LNCAP (cell line): ENCODE data around the gene FHIP2A.

ENCODE experiments used
- TF ChIP-seq, protein P1 (sequence below): fragments of 450-650 bp; IDR thresholded peaks from 2 replicates; pipeline ENCODE4 v1.5.1; 2017; ENCODE audit warnings: mild to moderate bottlenecking

FHIP2A gene

DNA sequence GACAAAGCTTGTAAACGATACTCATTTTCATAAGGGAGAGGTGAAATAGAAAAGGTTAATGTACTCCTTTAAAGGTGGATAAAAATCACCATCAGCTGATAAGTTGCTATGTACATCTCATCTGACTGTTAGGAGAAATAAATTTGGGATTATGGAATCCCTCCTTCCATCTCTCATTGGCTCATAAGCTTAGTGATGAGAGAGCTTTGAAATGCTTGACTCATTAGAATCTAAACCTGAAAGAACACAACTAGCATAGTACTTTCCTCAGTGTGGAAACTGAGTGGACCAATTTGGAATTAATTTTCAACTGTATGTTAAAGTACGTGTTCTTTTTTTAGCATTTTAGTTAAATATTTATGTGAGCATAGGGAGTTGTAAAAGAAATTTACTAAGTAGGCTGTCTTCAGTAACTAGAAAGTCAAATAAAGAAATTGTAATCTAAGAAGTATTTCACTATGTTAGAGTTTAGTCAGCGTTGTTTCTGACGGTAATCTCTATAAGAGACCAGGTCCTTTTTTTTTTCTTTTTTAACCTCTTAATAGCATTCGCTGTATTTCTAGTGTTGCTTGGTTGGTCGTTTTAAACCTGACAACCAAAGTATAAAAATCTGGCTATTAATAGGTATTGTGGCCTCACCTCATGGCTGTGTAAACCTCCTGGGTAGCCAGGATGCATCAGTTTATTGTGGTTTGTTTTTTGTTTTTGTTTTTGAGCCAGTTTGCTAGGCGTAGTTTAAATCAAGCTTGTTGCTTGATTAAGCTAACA, 34.4 kb downstream of the FHIP2A start:
- TF ChIP-seq, protein P1, sequence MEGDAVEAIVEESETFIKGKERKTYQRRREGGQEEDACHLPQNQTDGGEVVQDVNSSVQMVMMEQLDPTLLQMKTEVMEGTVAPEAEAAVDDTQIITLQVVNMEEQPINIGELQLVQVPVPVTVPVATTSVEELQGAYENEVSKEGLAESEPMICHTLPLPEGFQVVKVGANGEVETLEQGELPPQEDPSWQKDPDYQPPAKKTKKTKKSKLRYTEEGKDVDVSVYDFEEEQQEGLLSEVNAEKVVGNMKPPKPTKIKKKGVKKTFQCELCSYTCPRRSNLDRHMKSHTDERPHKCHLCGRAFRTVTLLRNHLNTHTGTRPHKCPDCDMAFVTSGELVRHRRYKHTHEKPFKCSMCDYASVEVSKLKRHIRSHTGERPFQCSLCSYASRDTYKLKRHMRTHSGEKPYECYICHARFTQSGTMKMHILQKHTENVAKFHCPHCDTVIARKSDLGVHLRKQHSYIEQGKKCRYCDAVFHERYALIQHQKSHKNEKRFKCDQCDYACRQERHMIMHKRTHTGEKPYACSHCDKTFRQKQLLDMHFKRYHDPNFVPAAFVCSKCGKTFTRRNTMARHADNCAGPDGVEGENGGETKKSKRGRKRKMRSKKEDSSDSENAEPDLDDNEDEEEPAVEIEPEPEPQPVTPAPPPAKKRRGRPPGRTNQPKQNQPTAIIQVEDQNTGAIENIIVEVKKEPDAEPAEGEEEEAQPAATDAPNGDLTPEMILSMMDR, result no peak

DNA sequence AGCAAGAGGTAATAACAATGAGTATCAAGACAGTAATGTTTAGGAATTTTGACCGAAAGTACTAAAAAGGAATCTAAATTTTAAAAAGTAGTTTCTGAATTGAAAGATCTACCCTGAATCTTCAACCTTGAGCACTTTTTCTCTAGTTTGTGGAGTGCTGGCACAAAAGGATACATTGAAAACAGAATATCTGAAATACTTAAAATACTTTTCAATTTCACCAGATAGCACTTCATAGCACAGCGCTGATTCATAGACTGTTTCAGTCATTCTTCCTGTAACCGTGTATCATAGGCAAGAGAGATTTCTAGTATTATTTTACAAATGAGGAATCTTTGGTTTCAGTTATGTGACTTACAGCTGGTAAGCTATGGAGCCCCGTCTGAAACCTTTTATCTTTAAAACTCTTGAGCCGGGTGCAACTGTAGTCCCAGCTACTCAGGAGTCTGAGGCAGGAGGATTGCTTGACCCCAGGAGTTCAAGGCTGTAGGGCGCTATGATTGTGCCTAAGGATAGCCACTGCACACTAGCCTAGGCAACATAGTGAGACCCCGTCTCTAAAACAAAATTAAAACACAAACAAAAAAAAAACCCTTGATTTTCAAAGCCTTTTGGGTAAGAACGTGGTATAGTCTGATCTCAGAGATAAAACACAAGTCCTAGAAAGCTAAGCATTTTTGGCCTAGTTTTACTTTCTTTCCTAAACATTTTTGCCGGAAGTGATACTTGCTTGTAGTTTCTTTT, 35.1 kb downstream of the FHIP2A start:
- TF ChIP-seq, protein P1, result no peak

DNA sequence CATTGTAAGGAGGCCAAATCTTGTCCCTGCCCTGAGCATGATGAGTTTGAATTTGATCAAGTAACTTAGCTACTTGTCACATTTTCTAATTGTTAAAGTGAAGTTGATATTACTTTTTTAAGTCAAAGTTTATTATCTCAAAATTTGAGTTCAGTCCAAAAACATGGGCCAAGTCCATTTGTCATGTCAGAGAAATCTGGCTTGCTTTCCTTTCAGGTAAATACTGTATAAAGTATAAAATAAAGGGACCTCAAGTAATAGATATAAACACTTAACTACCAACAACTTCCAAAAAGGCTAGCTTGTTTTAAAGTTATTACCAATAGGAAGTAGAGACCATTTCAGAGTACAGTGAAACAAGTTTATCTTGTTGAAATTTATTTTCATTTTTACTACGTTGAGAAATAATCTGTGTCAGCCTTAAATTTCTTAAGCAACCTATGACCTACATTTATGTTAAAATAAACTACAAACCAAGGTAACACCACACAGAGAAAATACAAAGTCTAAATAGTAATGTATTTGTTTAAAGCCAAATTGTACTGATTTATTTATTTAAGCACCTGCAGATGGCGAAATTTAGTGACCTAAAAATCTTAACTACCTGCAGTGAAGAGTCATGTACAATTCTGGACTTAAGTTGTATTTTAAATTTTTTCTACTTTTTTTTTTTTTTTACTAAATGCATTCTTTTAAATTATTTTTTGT, 36.5 kb downstream of the FHIP2A start:
- TF ChIP-seq, protein P1, result no peak

DNA sequence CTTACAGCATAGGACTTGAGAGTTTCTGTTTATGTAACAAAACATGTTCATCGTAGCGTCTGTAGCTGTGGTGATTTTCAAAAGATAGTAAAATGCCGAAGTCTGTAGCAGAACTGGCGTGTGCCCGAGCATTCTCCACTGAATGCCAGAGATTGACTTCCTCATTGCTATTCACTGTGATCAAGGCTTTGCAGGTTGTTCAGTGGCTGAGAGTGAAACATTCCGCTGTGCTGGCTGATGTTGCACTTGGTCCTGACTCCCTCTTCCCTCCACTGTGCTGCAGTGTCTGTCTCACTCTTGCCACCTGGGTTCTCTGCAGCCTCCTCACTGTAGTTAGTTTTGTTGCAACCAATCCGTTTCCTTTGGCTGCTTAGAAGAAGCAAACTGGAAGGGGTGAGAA, 37.6 kb downstream of the FHIP2A start:
- TF ChIP-seq, protein P1, result no peak

DNA sequence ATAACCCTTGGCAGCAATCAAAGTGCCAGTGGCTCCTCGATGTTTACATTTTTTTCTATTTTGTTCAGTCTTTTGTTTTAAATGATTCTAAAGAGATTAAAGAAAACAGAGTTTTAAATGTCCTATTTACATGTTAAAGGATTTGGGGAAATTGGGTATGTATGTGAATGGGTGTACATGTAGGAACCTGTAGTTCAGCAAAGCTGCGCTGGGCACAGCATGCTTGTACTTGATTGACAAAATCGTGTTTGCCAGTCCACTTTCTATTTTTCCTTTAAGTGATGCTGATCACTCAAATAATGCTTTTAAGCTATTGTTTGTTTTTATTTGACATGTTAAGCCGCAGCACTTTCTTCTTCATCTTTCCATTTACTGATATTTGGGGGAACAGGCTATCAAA, 40.9 kb downstream of the FHIP2A start:
- TF ChIP-seq, protein P1, result no peak

DNA sequence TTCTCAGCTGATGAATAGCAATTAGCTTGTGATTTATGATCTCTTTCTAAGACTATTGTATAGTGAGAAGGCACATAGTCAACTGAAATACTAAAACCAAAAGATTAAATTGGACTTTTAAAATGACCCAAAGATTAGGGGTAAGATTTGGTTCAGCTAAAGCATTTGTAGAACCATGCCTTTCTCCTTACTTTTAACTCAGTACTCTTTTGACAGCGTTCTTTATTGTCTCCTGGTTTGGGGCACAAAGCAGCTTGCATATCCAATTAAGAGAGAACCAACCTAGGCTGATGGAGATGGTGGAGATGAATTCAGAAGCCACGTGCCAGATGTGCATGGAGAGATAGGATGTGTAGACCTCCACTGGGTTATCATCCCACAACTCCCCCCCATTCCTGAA, 45.8 kb downstream of the FHIP2A start:
- TF ChIP-seq, protein P1, result no peak

DNA sequence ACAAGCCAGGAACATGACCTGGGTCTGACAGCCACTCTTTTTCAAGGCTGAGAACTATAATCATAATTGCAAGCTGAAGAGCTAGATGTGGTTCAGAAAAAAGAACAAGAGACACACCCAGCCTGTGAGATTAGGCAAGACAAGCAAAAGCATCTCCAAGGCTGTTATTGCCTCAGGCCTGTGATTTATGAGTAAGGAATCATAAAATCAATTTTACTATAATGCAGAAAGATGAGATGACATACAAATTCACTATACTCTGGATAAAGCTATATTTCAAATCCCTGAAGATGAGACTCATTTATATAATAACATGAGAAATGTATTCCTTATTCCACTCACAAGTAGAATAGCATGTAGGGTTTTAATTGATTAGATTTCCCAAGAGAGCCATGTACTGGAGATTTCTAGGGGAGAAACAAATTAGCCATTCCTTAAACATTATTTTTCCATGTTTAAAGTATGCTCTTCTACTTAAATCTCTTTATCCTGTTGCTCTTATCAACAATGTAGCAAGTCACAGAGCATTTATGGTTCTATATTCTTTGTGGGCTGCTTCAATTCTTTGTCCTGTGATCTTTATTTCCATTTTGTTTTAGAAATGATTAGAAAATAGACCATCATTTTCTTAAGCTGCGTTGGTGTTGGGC, 47.4 kb downstream of the FHIP2A start:
- TF ChIP-seq, protein P1, result no peak
